Fibroblast of peridontal ligament (primary cell): ENCODE measurements around the gene COL23A1.
"Not testable (repeated sequence)": the region's sequence is repeated elsewhere in the genome, so short reads cannot be mapped to it uniquely, and the experiment has no call there.

Experiments
- DNase-seq: peaks from one replicate; pipeline ENCODE4 v3.0.0-alpha.2; 2010; ENCODE audit errors: extremely low read depth

The COL23A1 gene

DNA sequence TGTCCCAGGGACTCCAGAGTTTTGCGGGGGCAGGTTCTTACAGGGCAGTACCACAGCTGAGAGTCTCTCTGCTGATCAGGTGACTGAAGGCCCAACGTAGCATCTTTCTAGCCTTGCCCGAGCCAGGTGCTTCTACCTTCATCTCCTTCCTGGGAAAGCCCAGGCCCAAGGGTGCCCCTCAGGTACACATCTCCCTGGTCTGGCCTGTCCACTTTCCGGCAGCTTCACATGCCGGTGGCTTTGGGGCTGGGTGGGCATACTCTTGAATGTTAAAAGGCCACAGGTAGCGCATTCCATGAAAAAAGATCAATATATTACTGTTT lies 351.9 kb downstream of the COL23A1 start:
- no peak for DNase-seq

DNA sequence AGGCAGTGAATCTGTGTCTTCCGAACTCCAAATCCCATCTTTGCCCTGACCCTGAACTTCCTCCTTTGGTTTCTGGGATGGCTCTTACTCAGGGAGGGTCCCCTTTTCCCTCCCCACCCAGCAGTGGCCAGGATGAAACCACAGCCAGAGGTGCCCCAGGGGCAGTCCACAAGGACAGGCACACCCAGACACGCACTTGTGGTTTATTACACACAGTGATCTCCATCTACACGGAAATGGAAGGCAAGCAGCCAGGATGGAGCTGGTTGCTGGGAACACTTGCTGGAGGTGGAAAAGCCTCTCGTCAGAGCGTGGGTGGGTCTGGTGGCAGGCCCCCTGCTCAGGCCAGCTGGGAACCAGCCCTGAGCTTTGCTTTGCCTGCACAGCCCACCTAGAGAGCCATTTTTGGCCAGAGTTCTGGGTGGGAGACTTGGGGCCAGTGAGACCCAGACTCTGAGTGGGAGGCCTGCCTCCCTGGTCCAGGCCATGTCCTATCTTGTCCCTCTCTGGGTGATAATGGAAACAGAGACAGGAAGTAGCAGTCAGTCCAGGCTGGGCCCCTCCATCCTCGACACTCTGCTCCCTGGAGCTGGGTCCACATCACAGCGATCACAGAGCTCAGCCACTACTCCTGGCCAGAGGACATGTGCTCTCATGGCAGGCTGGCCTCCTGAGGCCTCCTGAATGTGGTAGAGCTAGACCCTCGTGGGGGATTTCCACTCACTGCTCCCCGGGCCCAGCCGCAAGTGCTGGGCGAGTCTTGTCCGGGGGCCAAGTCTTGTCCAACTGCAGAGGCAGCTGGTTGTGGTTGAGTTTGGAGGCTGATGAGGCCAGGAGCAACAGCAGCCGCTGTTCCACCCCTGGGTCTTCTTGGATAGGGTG lies 352.5 kb downstream of the COL23A1 start:
- no peak for DNase-seq

DNA sequence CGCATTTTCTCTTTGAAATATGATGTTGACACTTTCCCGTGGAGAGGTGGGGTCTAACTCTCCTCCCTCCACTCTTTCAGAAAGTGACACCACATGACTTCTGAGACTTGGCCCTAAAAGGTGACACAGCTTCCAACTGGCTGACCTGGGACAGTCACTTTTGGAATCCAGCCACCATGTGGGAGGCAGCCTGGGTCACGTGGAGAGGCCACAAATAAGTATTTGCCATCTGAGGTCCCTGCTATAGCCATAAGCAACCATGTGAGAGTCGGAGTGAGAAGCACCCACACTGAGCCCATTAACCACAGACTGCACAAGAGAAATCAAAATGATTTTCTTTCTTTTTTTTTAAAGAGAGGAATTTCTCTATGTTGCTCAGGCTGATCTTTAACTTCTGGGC lies 353.5 kb downstream of the COL23A1 start:
- no peak for DNase-seq

DNA sequence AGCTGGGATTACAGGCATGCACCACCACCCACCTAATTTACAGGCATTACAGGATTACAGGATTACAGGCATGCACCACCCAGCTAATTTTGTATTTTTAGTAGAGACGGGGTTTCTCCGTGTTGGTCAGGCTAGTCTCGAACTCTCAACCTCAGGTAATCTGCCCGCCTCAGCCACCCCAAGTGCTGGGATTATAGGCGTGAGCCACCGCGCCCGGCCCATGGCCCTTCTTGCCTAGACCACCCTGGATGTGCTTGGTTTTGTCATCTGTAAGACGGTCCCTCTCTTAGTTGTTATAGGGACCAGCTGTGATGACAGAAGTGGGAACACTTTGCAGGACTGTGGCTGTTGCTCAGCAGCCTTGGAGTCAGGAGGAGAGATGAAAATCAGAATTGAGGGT lies 354.1 kb downstream of the COL23A1 start:
- no peak for DNase-seq

DNA sequence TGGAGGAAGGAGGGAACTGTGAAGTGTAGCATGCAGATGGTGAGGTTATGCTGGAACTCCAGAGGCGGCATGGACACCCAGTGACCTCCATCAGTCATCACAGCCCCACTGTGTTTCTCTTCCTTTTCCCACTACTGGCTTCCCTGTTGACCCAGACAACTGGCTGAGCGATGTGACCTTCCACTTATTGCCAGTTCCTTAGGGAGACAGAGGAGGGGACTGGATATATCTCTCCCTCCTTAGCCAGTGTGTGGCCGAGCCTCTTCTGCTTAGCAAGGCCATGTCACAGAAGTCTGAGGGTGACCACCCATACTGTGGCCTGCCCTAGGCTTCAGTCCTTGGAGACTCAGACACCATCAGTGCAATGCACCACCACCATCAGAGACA lies 354.6 kb downstream of the COL23A1 start:
- no peak for DNase-seq

DNA sequence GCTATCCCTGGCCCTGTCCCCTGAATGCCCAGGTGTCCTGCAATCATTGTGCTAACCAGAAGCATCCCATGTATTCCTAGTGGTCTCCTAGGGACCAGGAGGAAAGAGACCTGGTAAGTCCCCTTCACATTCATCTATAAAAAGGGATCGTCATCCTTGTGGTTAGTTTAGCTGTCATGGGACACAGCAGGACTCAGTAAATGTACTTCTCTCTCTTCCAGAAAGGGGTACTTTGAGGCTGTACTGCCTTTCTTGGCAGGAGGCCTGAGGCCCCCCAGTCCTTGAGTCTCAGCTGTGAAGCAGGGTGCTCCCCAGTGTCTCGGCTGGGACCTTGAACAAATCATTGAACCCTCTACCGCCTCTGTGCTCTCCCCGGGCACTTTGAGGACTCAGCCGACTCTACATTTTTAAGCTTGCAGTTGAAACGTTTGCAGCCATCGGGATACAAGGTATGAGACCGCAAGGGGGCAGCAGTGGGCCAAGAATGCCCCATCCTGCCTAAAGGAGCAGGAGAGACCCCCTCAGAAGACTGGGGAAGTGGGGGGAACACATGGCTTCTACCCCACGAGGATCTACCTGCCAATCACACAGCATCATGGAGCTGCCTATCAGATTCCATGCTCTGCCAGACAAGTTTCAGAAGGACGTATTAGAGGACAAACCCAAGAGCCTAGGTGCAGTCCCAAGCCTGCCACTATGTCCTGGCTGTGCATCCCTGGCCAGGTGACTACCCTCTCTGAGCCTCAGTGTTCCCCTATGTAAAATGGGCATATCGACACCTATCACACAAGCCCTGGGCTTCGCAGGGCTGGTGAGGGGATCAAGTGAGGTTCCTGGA lies 355.2 kb downstream of the COL23A1 start:
- peak; percentile 53 for DNase-seq

DNA sequence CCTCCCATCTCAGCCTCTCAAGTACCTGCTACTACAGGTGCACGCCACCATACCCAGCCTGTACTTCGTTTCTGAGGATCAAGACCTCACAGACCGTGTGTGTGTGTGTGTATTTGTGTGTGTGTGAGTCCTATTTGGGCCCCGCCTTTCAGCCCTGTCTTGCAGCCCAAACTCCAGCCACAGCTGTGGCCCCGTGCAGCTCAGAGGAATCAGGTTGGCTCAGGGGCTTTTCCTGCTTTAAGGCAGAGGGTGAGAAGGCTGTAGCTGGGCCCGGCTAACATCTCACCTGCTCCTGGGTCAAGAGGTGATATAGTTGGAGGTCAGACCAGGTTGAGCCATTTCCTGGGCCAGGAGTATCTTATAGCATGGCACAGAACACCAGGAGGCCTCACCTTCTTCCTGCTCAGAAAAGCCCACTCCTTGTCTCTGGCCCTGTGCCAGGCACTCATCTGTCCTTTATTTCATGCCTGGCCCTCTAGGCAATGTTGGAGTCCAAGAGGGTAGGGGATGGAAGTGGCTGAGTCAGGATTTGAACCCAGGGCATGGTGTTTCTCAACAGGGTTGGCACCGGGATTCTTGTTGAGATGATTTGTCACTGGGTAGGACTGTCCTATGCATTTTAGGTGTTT lies 356.0 kb downstream of the COL23A1 start:
- DNase-seq: no peak

DNA sequence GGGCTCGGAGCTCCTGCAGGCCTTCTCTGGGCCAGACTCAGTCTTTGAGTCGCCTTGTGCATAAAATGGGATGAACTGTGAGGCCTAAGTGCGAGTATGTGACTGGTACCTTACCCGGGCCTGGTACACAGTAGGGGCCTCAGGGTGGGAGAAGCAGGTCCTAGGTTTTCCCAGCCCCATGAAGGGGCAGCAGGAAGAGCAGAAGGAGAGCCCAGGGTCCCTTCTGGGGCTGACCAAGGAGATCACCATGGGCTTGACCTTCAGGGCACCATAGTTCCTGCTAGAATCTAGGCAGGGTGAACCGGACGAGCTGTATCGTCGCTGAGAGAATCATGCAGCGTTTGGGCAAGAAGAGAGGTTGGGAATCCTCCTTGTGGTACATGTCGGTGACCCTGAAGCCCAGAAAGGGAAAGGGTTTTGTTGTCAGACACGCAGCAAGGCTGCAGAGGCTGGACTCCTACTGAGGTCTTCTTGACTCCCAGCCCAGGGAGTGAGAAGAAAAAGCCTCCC lies 357.2 kb downstream of the COL23A1 start:
- no peak for DNase-seq

DNA sequence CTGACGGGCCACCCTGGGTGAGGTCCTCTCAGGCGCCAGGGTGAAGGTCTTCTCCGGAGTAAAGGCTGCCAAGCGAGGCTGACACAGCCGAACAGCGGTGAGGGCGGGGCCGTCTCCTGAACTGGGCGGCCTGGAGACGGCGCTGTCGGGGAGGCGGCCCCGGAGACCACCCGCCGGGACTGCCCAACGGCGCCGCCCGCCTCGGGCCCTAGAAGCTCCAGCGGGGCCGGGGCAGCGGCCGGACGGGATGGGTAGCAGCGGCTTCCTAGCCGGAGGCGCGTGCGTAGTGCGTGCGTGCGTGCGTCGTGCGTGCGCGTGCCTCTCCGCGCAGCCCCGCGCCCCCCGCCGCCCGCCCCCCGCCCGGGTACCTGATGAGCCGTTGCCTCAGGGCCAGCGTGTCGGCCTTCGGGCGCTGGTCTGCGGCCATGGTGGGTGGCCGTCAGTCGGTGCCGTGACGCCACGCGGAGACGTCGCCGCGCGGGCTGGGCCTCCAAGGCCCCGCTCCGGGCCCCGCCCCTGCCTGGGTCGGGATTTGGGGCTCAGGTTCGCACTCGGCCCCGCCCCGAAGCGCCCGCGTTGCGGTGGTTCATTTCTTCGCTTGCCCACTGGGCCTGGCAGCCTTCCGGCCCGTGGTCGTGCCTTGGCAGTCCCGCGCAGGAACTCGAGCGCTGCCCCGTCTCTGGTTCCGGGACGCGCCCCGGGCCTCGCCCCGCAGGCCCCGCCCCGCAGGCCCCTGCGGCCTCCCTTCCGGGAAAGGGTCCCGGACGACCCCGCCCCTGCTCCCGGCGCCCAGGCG lies 357.9 kb downstream of the COL23A1 start, which contains the start of gene PHYKPL:
Gene PHYKPL, minus strand, starts transcription at position 679 of the 796 bp plus-strand sequence. Its CDS starts 252 bp downstream, at position 427.
- DNase-seq: peak; percentile 58

DNA sequence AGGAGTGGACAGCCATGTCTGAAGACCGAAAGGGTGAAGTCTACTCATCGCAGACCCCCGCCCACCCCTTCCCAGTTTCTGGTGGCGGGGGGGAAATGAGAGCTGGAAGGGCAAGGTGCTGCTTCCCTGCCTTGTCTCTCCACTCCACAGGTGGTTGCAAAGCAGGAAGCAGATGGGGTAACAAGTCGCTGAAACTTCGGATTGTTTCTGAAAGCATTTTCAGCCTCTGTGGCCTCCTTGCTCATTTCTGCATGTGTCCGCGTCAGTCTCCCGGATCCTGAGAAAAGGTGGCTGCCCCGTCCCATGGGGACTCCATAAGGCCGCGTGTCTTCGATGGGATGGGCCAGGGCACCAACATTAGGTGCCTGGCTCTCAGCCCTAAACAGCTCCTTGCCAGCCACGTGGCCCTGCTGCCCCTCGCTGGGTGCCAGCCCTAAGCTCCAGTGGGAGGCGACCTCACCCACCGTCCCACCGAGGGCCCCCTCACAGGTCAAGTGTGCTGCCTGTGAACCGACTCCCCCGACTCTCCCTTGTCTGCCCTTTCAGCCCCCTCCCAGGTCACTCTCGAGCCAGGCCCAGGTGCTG lies 358.6 kb downstream of the COL23A1 start:
- no peak for DNase-seq

DNA sequence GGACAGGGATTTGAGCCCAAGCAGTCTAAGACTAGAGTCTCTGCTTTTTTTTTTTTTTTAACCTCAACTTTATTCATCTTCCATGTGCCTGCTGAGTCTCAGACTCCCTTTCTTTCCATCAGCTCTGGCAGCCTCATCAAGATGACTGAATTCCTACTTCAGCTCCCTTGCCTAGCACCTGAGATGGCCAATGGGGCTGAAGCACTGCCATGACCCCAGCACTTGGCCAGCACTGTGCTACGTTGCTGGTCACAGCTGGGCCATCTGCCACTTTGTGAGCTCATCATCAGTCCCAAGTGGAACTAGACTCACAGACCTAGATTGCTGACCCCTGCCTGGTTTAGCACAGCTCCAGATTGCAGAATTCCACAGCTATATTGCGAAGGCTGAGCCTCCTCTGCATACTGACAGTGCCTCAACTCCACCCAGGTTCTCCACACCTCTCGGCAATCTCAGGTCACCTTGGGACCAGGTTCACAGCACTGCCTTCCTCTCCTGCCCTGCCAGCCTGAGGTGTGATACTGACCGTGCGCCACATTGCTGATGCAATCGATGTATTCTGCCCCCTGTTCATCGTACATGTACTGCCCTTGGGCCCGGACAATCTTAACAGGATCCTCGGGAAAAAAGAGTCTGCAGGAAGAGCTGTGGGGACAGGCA lies 359.2 kb downstream of the COL23A1 start:
- DNase-seq: peak; percentile 62

DNA sequence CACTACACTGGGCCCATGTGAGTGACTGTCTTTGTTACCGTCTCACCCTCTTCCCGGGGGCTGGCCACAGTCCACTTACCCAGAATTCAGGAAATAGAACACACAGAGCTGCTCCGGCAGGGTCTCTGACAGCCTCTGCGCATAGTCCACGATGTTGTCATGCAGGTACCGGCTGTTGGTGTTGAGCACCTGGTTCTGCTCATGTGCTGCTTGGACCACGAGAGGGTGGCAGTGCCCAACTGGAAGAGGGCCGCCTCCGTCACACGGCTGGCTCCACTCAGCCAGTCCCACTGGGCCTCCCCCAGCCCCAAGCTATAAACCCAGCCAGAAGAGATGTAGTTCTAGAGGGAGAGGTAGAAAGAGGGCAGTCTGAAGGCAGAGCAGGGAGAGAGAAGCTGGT lies 360.3 kb downstream of the COL23A1 start:
- no peak for DNase-seq

DNA sequence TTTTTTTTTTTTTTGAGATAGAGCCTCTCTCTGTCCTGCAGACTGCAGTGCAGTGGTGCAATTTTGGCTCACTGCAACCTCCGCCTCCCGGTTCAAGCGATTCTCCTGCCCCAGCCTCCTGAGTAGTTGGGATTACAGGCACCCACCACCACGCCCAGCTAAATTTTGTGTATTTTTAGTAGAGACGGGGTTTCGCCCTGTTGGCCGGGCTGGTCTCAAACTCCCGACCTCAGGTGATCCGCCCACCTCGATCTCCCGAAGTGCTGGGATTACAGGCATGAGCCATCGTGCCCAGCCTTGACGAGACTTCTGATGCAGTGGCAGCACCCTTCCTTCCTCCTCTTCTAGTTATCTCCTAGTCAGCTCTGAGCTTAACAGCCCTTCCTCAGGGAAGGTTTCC lies 361.1 kb downstream of the COL23A1 start:
- not testable (repeated sequence) for DNase-seq

DNA sequence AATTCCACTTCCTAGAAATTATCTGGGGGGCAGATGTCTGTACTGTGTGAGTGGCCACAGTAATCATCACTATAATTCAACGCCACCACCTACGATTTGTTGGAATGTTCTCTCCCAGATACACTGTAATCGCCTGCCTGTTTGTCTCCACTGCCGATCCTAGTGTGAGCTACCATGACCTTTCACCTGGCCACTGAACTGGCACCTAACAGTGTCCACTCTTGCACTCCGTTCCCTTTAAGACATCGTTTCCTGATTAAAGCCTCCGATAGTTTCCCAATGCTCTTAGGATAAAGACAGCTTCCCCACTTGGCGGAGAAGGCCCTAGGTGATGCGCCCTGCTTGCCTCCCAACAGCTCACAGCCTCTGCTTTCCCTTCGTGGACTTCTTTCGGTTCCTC lies 361.6 kb downstream of the COL23A1 start:
- DNase-seq: no peak

DNA sequence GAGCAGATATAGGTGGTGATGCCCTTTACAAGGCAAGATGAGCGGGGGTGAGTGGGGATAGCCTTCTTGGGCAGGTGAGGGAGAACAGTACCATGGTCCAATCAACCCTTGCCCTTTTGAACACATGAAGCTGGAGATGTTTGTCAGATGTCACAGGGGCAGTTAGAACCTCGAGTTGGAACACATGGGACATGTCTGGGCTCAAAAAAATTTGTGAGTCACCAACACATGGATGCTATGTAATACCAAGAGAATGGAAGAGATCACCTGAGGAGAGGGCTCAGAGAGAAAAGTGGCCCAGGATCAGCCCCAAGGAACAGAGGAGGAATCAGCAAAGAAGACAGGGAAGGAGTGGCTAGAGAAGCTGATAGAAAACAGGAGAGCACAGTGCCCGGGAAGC lies 362.3 kb downstream of the COL23A1 start:
- no peak for DNase-seq

DNA sequence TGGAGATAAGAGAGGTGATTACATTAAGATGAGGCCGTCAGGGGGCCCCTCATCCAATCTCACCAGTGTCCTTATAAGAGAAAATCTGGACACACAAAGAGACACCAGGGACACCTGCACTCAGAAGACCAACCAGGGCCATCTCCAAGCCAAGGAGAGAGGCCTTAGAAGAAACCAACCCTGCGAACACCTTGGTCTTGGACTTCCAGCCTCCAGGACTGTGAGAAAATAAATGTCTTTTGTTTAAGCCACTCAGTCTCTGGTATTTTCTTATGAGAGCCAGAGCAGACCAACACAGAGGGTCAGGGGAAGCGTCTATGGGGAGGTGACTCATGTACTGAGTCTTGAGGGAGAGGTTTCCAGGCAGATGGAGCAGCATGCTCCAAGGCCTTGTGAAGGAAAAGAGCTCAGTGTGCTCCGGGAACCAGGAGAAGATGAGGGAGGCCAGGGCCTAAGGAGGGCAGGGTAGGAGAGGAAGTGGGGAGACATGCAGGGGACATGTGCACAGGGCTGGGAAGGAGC lies 363.0 kb downstream of the COL23A1 start:
- DNase-seq: no peak

DNA sequence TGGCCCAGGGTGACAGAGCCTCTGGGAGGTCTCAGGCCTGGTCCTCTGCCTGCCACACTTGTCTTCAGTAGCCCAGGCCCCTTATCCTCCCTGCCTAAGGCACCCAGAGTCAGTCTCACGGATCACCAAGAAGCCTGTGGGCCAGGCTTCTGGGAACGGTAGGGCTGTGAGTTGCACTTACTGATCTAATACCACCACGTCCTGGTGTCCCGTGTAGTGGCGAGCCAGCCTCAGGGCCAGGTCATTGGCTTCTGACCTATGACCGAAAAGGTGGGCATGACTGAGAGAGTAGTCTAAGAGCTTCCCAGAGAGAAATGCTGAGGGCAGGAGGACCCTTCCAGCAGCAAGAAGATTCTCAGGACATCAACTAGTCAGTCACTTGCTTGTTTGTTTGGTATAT lies 365.0 kb downstream of the COL23A1 start:
- no peak for DNase-seq

DNA sequence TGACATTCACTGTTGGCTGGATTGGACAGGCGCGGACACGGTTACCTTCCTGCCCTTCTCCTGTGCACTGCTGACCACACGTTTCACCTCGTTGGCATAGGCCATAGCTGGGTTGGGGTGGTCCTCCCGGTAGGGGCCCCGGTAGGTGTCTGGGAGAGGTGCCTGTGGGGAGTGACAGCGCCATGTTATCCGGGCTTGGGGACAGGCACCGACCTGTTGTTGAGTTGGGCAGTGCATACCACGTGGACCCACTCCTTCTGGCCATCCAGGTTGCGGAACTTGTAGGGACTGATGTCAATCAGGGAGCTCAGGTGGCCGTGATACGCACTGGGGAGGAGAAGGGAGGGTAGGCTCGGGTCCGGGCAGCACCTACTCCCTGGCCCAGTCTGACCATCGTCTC lies 365.8 kb downstream of the COL23A1 start:
- no peak for DNase-seq

DNA sequence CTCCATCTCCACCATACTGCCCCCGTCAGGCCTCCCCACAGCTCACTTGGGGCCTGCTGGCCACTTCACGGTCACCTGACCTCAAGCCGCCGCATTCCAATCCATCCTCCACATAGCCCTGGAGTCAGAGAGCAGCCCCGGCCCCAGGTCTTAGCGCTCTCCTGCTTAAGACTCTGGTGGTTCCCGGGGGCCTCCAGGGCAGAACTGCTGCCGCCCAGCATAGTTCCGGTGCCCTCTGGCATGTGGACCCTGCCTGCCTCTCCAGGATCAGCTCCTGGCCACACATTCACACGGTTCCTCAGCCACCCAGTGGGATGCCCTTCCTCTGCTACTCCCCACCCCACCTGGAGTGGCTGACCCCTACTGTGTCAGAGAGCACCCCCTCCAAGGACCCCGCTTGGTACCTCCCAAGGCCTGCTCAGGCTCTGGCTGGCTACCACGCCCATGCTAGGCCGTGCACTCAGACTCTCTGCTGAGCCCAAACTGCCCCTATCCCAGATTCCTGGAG lies 366.3 kb downstream of the COL23A1 start:
- no peak for DNase-seq

DNA sequence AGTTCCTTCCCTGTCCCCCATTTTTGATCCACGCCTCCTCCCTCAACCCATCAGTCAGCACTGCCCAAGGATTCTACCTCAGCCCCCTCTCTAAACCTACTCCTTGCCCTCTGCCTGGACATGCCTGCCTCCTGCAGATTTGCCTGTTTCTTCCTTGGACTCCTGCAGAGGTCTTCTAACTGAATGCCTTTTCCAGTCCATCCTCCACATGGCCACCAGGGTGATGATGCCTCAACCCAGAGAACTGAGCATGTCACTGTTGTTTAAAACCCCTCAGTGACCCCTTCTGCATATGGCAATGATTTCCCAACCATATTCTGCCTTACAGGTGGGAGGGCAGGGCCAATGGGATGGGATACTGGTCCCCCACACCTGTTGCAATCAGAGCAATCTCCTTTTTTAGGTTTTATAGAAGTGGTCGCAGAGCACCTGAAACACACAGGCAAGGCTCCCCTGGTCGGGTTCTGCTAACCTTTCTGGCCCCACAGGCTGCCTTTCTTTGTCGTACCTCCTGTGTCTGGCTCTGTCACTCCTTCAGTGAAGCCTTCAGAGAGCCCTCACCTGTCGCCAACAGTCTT lies 366.9 kb downstream of the COL23A1 start:
- DNase-seq: no peak
